RWPE2 (cell line): Measurements from ENCODE around the gene RBM12.

Experiments
- ATAC-seq: fragments of 200-7000 bp; cut with Tn5 transposase; 3 replicates; pipeline ENCODE4 v1.9.1; 2021; ENCODE audit warnings: low read depth
- DNase-seq: peaks from one replicate; pipeline ENCODE4 v3.0.0-alpha.2; 2020; ENCODE audit warnings: low spot score
- H3K27ac ChIP-seq: fragments of 450-650 bp; 2 replicates; pipeline ENCODE4 v1.5.1; 2017; ENCODE audit warnings: mild to moderate bottlenecking; ENCODE audit not compliant: poor library complexity, severe bottlenecking
- H3K27me3 ChIP-seq: fragments of 250-450 bp; sonication (Bioruptor Pico); 2 replicates; pipeline ENCODE4 v1.5.1; 2021; ENCODE audit warnings: mild to moderate bottlenecking, moderate library complexity; ENCODE audit not compliant: insufficient read depth, poor library complexity, severe bottlenecking
- H3K36me3 ChIP-seq: fragments of 250-450 bp; sonication (Bioruptor Pico); 2 replicates; pipeline ENCODE4 v1.5.1; 2020; ENCODE audit warnings: low read depth, mild to moderate bottlenecking, moderate library complexity
- H3K4me1 ChIP-seq: fragments of 250-450 bp; sonication (Bioruptor Pico); 2 replicates; pipeline ENCODE4 v1.5.1; 2021; ENCODE audit warnings: mild to moderate bottlenecking, moderate library complexity; ENCODE audit not compliant: insufficient read depth, poor library complexity, severe bottlenecking
- H3K4me3 ChIP-seq: fragments of 250-450 bp; sonication (Bioruptor Pico); 2 replicates; pipeline ENCODE4 v1.5.1; 2021; ENCODE audit warnings: mild to moderate bottlenecking, moderate library complexity; ENCODE audit not compliant: severe bottlenecking
- H3K9me3 ChIP-seq: fragments of 250-450 bp; sonication (Bioruptor Pico); 2 replicates; pipeline ENCODE4 v1.5.1; 2021; ENCODE audit warnings: mild to moderate bottlenecking, moderate library complexity; ENCODE audit not compliant: severe bottlenecking
- CTCF ChIP-seq: fragments of 450-650 bp; IDR thresholded peaks from one replicate; pipeline ENCODE4 v1.5.1; 2017; ENCODE audit warnings: mild to moderate bottlenecking, moderate library complexity; ENCODE audit not compliant: poor library complexity, severe bottlenecking

Gene RBM12

GRCh38 chr20:35621560-35621946 lies 43.1 kb downstream of the RBM12 start:
- Histone ChIP-seq H3K4me3 (no peak overlapping the region), H3K27me3 (no peaks in the 10 kb centered on the region), H3K36me3 (peaks cover 35% of the 10 kb centered on the region), H3K4me1 (peaks cover 7% of the 10 kb centered on the region), H3K27ac (no peak overlapping the region), H3K9me3 (no peaks in the 10 kb centered on the region)
- ATAC-seq (no peak), DNase-seq (no peak)
- TF ChIP-seq CTCF, result peak; percentile 33

GRCh38 chr20:35620818-35621559 lies 43.7 kb downstream of the RBM12 start:
- peaks cover 7% of the 10 kb centered on the region for H3K4me1 ChIP-seq
- DNase-seq, result peak; percentile 80
- H3K36me3 ChIP-seq, result peaks cover 30% of the 10 kb centered on the region
- no peak for ATAC-seq
- TF ChIP-seq CTCF, result no peak
- no peak overlapping the region for H3K4me3 ChIP-seq
- no peaks in the 10 kb centered on the region for H3K27me3 ChIP-seq
- no peak overlapping the region for H3K27ac ChIP-seq
- H3K9me3 ChIP-seq, result no peaks in the 10 kb centered on the region

GRCh38 chr20:35619196-35620095 lies 45.3 kb downstream of the RBM12 start:
- peak overlapping the region; percentile 69 for H3K27ac ChIP-seq
- no peaks in the 10 kb centered on the region for H3K9me3 ChIP-seq
- H3K4me3 ChIP-seq, result peak overlapping the region; percentile 37
- peak; percentile 72 for ATAC-seq
- peak; percentile 99 for DNase-seq
- peak; percentile 99 for TF ChIP-seq CTCF
- H3K36me3 ChIP-seq, result peaks cover 15% of the 10 kb centered on the region; the same call in 1 of the 2 replicates
- H3K27me3 ChIP-seq, result no peaks in the 10 kb centered on the region
- H3K4me1 ChIP-seq, result peaks cover 7% of the 10 kb centered on the region

GRCh38 chr20:35618263-35619131 lies 46.2 kb downstream of the RBM12 start:
- peak; percentile 2 for ATAC-seq
- no peaks in the 10 kb centered on the region for H3K9me3 ChIP-seq

More at GRCh38 chr20:35618263-35619131, 46.2 kb downstream of the RBM12 start:
- Histone ChIP-seq H3K36me3 (peaks cover 13% of the 10 kb centered on the region; the same call in 1 of the 2 replicates), H3K4me1 (peaks cover 7% of the 10 kb centered on the region), H3K27ac (peak overlapping the region; percentile 69), H3K4me3 (peak overlapping the region; percentile 37), H3K27me3 (no peaks in the 10 kb centered on the region)
- TF ChIP-seq CTCF, result no peak
- DNase-seq, result peak; percentile 86
